Cardiac muscle cell (in vitro differentiated cells and primary cell): ENCODE measurements around the gene SLC13A5. TPM values are rescaled to one million over a fixed set of nuclear protein-coding genes. Genes with fewer than 3 reads are reported as not detected.

ENCODE experiments used
- DNase-seq, 2 donors: peaks; one replicate each; pipeline versions ENCODE4 v3.0.0 to v3.0.0-alpha.2; 2010 to 2017; ENCODE audit warnings: low read depth in 1 of 2, low spot score in 1 of 2
- H3K27ac ChIP-seq: fragments of 200-600 bp; sonication (generic); 2 replicates; pipeline ENCODE4 v1.5.1; 2016
- H3K27me3 ChIP-seq: fragments of 200-600 bp; sonication (generic); 2 replicates; pipeline ENCODE4 v1.6.0; 2016; ENCODE audit warnings: control low read depth
- H3K36me3 ChIP-seq: fragments of 200-600 bp; sonication (generic); 2 replicates; pipeline ENCODE4 v1.5.1; 2016; ENCODE audit warnings: control low read depth
- H3K4me1 ChIP-seq: fragments of 200-600 bp; sonication (generic); 2 replicates; pipeline ENCODE4 v1.8.1; 2017; ENCODE audit warnings: low read depth, mild to moderate bottlenecking, mixed run types
- H3K4me3 ChIP-seq: fragments of 200-600 bp; sonication (generic); 2 replicates; pipeline ENCODE4 v1.5.1; 2016; ENCODE audit warnings: mild to moderate bottlenecking
- H3K9me3 ChIP-seq: fragments of 200-600 bp; sonication (generic); 2 replicates; pipeline ENCODE4 v1.5.1; 2017; ENCODE audit warnings: low read depth, mild to moderate bottlenecking, control low read depth
- CTCF ChIP-seq: IDR thresholded peaks from 2 replicates; pipeline ENCODE4 v1.5.1; 2012; ENCODE audit warnings: low read depth, mild to moderate bottlenecking, low read length
- polyA plus RNA-seq: library from polyadenylated mRNA; unstranded; fragments of >200 nt; fragmentation: Nextera tagmentation; extraction: Ambion mirVana; gene quantifications from 2 replicates; pipeline ENCODE4 v1.2.1, GENCODE V29; 2016
- total RNA-seq: library from RNA; depleted of rRNA; stranded (reverse); fragments of >200 nt; gene quantifications from 2 replicates; pipeline ENCODE4 v1.2.3, GENCODE V29; 2016

Gene SLC13A5
- total and polyA plus RNA-seq, 2 experiments from 2014 or later, result 0.15 to 0.18 TPM

- H3K4me3 ChIP-seq, result no peak overlapping the region
- H3K27ac ChIP-seq, result no peak overlapping the region
These were observed 42.1 kb upstream of the SLC13A5 start for GRCh38 chr17:6755281-6755680.

GRCh38 chr17:6753546-6753945 lies 40.4 kb upstream of the SLC13A5 start:
- H3K4me3 ChIP-seq, result no peak overlapping the region
- H3K36me3 ChIP-seq, result no peaks in the 10 kb centered on the region
- no peaks in the 10 kb centered on the region for H3K9me3 ChIP-seq
- H3K4me1 ChIP-seq, result no peaks in the 10 kb centered on the region
- H3K27me3 ChIP-seq, result no peaks in the 10 kb centered on the region
- H3K27ac ChIP-seq, result no peak overlapping the region
- DNase-seq, result peak in 1 of 2 donors; percentile 14
- TF ChIP-seq CTCF, result no peak

More at GRCh38 chr17:6755281-6755680, 42.1 kb upstream of the SLC13A5 start:
- H3K9me3 ChIP-seq, result no peaks in the 10 kb centered on the region
- TF ChIP-seq CTCF, result no peak
- H3K27me3 ChIP-seq, result no peaks in the 10 kb centered on the region
- H3K4me1 ChIP-seq, result no peaks in the 10 kb centered on the region
- H3K36me3 ChIP-seq, result no peaks in the 10 kb centered on the region
- DNase-seq, result peak in 1 of 2 donors; percentile 87

DNA sequence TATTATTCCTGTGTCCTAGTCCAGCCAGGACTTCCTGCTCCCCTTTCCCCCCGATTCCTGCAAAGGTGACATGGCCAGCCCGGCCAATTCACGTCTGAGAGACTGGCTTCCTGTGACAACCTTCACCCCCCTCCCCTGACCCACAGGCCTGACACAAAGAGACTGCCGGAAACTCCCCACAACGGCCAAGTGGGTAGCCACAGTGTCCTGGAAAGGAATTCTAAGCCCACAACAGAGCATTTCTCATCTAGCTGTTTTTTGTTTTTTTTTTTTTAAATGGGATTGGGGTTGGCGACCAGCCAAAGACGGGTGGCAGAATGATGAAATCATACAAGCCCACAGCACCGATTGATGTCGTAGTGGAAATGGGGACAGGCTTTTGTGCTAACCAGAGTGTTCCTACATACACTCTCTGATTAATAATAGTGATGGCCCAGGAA lies 39.9 kb upstream of the SLC13A5 start:
- Histone ChIP-seq H3K27ac (no peak overlapping the region), H3K4me1 (no peaks in the 10 kb centered on the region), H3K36me3 (no peaks in the 10 kb centered on the region), H3K9me3 (no peaks in the 10 kb centered on the region), H3K4me3 (no peak overlapping the region), H3K27me3 (no peaks in the 10 kb centered on the region)
- DNase-seq, result peak in 1 of 2 donors; percentile 94
- TF ChIP-seq CTCF, result no peak

DNA sequence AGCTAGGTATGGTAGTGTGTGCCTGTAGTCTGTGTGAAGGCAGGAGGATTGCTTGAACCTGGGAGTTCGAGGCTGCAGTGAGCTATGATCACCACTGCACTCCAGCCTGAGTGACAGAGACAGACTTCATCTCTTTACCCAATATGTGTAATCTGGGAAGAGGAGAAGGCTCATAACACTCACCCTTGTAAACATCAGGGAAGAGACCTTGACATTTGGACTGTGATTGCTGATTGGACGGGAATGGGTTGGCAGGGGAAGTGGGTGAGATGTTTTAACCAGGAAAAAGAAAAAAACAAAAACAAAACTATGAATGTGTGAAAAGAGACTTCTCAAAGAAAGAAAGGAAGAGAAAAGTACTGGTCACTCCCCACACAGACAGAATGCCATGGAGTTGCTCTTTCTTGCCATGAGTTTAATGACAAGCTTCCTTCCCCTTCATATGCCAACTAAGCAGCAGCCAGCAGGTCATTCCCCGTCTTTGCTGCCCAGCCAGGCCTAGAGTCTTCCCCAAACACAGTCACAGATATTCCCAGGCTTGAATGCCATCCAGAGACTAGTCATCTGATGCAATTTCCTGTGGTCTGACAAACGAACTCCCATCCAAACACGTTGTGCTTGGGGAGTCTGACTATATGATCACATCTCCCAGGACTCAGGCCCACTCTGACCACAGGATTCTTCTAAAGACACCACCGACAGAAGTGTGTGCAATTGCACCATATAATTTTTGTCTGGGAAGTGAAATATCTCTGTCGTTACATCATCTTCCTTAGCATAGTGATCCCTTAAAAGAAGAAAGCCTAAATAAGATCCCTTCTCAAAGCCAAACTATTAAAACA lies 39.1 kb upstream of the SLC13A5 start:
- H3K36me3 ChIP-seq, result no peaks in the 10 kb centered on the region
- H3K27ac ChIP-seq, result no peak overlapping the region
- DNase-seq, result peak in 1 of 2 donors; percentile 100
- no peaks in the 10 kb centered on the region for H3K27me3 ChIP-seq
- no peaks in the 10 kb centered on the region for H3K4me1 ChIP-seq
- H3K4me3 ChIP-seq, result no peak overlapping the region
- H3K9me3 ChIP-seq, result no peaks in the 10 kb centered on the region
- TF ChIP-seq CTCF, result no peak

GRCh38 chr17:6749519-6749918 lies 36.4 kb upstream of the SLC13A5 start:
- Histone ChIP-seq H3K4me1 (no peaks in the 10 kb centered on the region), H3K4me3 (no peak overlapping the region), H3K36me3 (no peaks in the 10 kb centered on the region), H3K27ac (no peak overlapping the region), H3K9me3 (no peaks in the 10 kb centered on the region), H3K27me3 (no peaks in the 10 kb centered on the region)
- peak in 1 of 2 donors; percentile 42 for DNase-seq
- peak; percentile 21 for TF ChIP-seq CTCF
